Upper lobe of left lung (tissue), 6 donors: ENCODE data around the gene CNTNAP2. TPM values are rescaled to one million over a fixed set of nuclear protein-coding genes. Genes with fewer than 3 reads are reported as not detected.

ENCODE experiments used
- ATAC-seq, 2 donors: fragments of 200-7000 bp; cut with Tn5 transposase; one replicate each; pipeline ENCODE4 v1.9.1; 2022; ENCODE audit warnings: mild to moderate bottlenecking in 2 of 2, moderate library complexity in 2 of 2; ENCODE audit not compliant: low FRiP score in 2 of 2
- DNase-seq, 2 donors: peaks; one replicate each; pipeline ENCODE4 v3.0.0-alpha.2; 2019 to 2020
- H3K27ac ChIP-seq, 4 donors: fragments of 200-600 bp; sonication (generic); one replicate each; pipeline ENCODE4 v1.5.1; 2016 to 2019
- H3K27me3 ChIP-seq, 4 donors: fragments of 200-600 bp; sonication (generic); one replicate each; pipeline ENCODE4 v1.5.1; 2017 to 2019
- H3K36me3 ChIP-seq, 4 donors: fragments of 200-600 bp; sonication (generic); one replicate each; pipeline ENCODE4 v1.5.1; 2016 to 2019
- H3K4me1 ChIP-seq, 4 donors: fragments of 200-600 bp; sonication (generic); one replicate each; pipeline ENCODE4 v1.5.1; 2018 to 2019
- H3K4me3 ChIP-seq, 4 donors: fragments of 200-600 bp; sonication (generic); one replicate each; pipeline ENCODE4 v1.5.1; 2017 to 2019; ENCODE audit warnings: mild to moderate bottlenecking in 2 of 4, moderate library complexity in 1 of 4
- H3K9me3 ChIP-seq, 4 donors: fragments of 200-600 bp; sonication (generic); one replicate each; pipeline ENCODE4 v1.5.1; 2018 to 2019
- CTCF ChIP-seq, 6 experiments: fragments of 450-650 bp in 4 of 6; fragments of 200-600 bp in 2 of 6; sonication (generic) in 2 of 6; IDR thresholded peaks; one replicate each; pipeline ENCODE4 v1.5.1; 2016 to 2019; ENCODE audit warnings: antibody characterized with exemption in 6 of 6
- EP300 ChIP-seq, 4 donors: sonication (generic); formaldehyde crosslinking; IDR thresholded peaks; one replicate each; pipeline ENCODE4 v1.5.1; 2017; ENCODE audit warnings: antibody characterized with exemption in 4 of 4, control low read depth in 2 of 4
- POLR2A ChIP-seq, 4 donors: fragments of 450-650 bp; IDR thresholded peaks; one replicate each; pipeline ENCODE4 v1.5.1; 2016 to 2017; ENCODE audit warnings: antibody characterized with exemption in 4 of 4, mild to moderate bottlenecking in 2 of 4
- POLR2AphosphoS5 ChIP-seq, 2 donors: sonication (generic); formaldehyde crosslinking; IDR thresholded peaks; one replicate each; pipeline ENCODE4 v1.5.1; 2017; ENCODE audit warnings: antibody characterized with exemption in 2 of 2
- WGBS, 2 donors: methylation state at CpG; one replicate each; pipeline ENCODE4 v1.1.5; 2017 to 2018; 5-methylcytosine and 5-hydroxymethylcytosine counted together
- total RNA-seq, 6 donors: library from RNA; depleted of rRNA in 4 of 6; stranded (reverse); fragments of >200 nt in 4 of 6; gene quantifications; one replicate each; pipeline versions ENCODE4 v1.1.0 to v1.2.1, GENCODE V29; 2016 to 2021
- donor health status: DM: no; HTN: no; CAD: no; lungs with moderate emphysema.
- donor health status: DM: no; HTN: yes; CAD: no; lungs with severe emphysema.

Gene CNTNAP2
- total RNA-seq, 6 donors from 2014 or later: 0.06 to 1.0 (median 0.37) TPM

GRCh38 chr7:146417176-146417575, 300.6 kb downstream of the CNTNAP2 start:
- TF ChIP-seq CTCF (IDR thresholded peaks at IDR 0.05) (no peak), POLR2A (IDR thresholded peaks at IDR 0.05) (no peak), EP300 (IDR thresholded peaks at IDR 0.05) (no peak), POLR2AphosphoS5 (IDR thresholded peaks at IDR 0.05) (no peak)
- H3K27me3 ChIP-seq: no peaks in the 10 kb centered on the region
- H3K4me3 ChIP-seq: no peak overlapping the region
- ATAC-seq (no peak), DNase-seq (no peak)
- no peaks in the 10 kb centered on the region for H3K36me3 ChIP-seq
- H3K27ac ChIP-seq: no peak overlapping the region
- no peaks in the 10 kb centered on the region for H3K9me3 ChIP-seq
- no peaks in the 10 kb centered on the region for H3K4me1 ChIP-seq

- WGBS, 2 donors: 79 to 91% methylated on average over 1 of the region's 1 CpG
- DNase-seq (no peak), ATAC-seq (no peak)
- Histone ChIP-seq H3K27me3 (no peaks in the 10 kb centered on the region), H3K9me3 (no peaks in the 10 kb centered on the region), H3K36me3 (no peaks in the 10 kb centered on the region), H3K4me1 (no peaks in the 10 kb centered on the region), H3K27ac (no peak overlapping the region), H3K4me3 (no peak overlapping the region)
- no peak for TF ChIP-seq POLR2AphosphoS5 (IDR thresholded peaks at IDR 0.05)
These were observed 306.8 kb downstream of the CNTNAP2 start for GRCh38 chr7:146423446-146423845.

- 77 to 79% methylated on average over 6 of the region's 6 CpGs for WGBS, 2 donors
- no peak for TF ChIP-seq EP300 (IDR thresholded peaks at IDR 0.05)
- TF ChIP-seq POLR2A (IDR thresholded peaks at IDR 0.05): no peak
- no peak for TF ChIP-seq CTCF (IDR thresholded peaks at IDR 0.05)
- TF ChIP-seq POLR2AphosphoS5 (IDR thresholded peaks at IDR 0.05): no peak
- Histone ChIP-seq H3K36me3 (no peaks in the 10 kb centered on the region), H3K27ac (no peak overlapping the region), H3K9me3 (no peaks in the 10 kb centered on the region), H3K27me3 (no peaks in the 10 kb centered on the region), H3K4me3 (no peak overlapping the region), H3K4me1 (no peaks in the 10 kb centered on the region)
- no peak for DNase-seq
- ATAC-seq: no peak
These were observed 307.5 kb downstream of the CNTNAP2 start for GRCh38 chr7:146424084-146424483.

- no peak for DNase-seq
- no peak for TF ChIP-seq CTCF (IDR thresholded peaks at IDR 0.05)
- no peak for TF ChIP-seq EP300 (IDR thresholded peaks at IDR 0.05)
- TF ChIP-seq POLR2AphosphoS5 (IDR thresholded peaks at IDR 0.05): no peak
- no peak for TF ChIP-seq POLR2A (IDR thresholded peaks at IDR 0.05)
- H3K27ac ChIP-seq: no peak overlapping the region
- no peak overlapping the region for H3K4me3 ChIP-seq
- no peaks in the 10 kb centered on the region for H3K9me3 ChIP-seq
- no peaks in the 10 kb centered on the region for H3K36me3 ChIP-seq
- ATAC-seq: no peak
- H3K4me1 ChIP-seq: no peaks in the 10 kb centered on the region
- WGBS, 2 donors: 72 to 90% methylated on average over 3 of the region's 3 CpGs
- H3K27me3 ChIP-seq: no peaks in the 10 kb centered on the region
These were observed 316.9 kb downstream of the CNTNAP2 start for GRCh38 chr7:146433501-146433900.

GRCh38 chr7:146443102-146443501, 326.5 kb downstream of the CNTNAP2 start:
- peaks cover 0 to 4% (median 0%) of the 10 kb centered on the region in 4 donors for H3K9me3 ChIP-seq
- no peaks in the 10 kb centered on the region for H3K36me3 ChIP-seq
- TF ChIP-seq EP300 (IDR thresholded peaks at IDR 0.05) (no peak), CTCF (IDR thresholded peaks at IDR 0.05) (no peak), POLR2AphosphoS5 (IDR thresholded peaks at IDR 0.05) (no peak), POLR2A (IDR thresholded peaks at IDR 0.05) (no peak)
- no peaks in the 10 kb centered on the region for H3K27me3 ChIP-seq
- H3K4me1 ChIP-seq: no peaks in the 10 kb centered on the region
- H3K4me3 ChIP-seq: no peak overlapping the region
- WGBS, 2 donors: 91 to 94% methylated on average over 9 of the region's 9 CpGs
- no peak overlapping the region for H3K27ac ChIP-seq
- no peak for DNase-seq
- ATAC-seq: no peak
